H9 (cell line): ENCODE data around the gene CCDC27. TPM values are rescaled to one million over a fixed set of nuclear protein-coding genes. Genes with fewer than 3 reads are reported as not detected.

Experiments
- DNase-seq: peaks from one replicate; pipeline ENCODE4 v3.0.0-alpha.2; 2017
- H2AFZ ChIP-seq: one replicate; pipeline ENCODE4 v1.6.1; 2013; ENCODE audit warnings: mild to moderate bottlenecking, low read length, control low read depth, moderate library complexity
- H2AK5ac ChIP-seq: 2 replicates; pipeline ENCODE4 v1.6.1; 2013; ENCODE audit warnings: low read length, control low read depth, mixed read lengths; ENCODE audit not compliant: insufficient read length
- H2BK120ac ChIP-seq: one replicate; pipeline ENCODE4 v1.6.1; 2013; ENCODE audit warnings: low read depth, mild to moderate bottlenecking, low read length, control low read depth, inconsistent platforms; ENCODE audit not compliant: poor library complexity, severe bottlenecking
- H2BK12ac ChIP-seq: 2 replicates; pipeline ENCODE4 v1.6.1; 2013; ENCODE audit warnings: low read length, control low read depth, mixed read lengths, low read depth; ENCODE audit not compliant: insufficient read length
- H2BK15ac ChIP-seq: 2 replicates; pipeline ENCODE4 v1.6.1; 2013; ENCODE audit warnings: low read depth, low read length, control low read depth
- H2BK20ac ChIP-seq: one replicate; pipeline ENCODE4 v1.6.1; 2013; ENCODE audit warnings: low read depth, mild to moderate bottlenecking, low read length, control low read depth, inconsistent platforms; ENCODE audit not compliant: poor library complexity, severe bottlenecking
- H2BK5ac ChIP-seq: 2 replicates; pipeline ENCODE4 v1.6.1; 2013; ENCODE audit warnings: low read length, control low read depth, mixed read lengths; ENCODE audit not compliant: insufficient read length
- H3K14ac ChIP-seq: 2 replicates; pipeline ENCODE4 v1.6.1; 2013; ENCODE audit warnings: low read length, control low read depth; ENCODE audit not compliant: insufficient read depth
- H3K18ac ChIP-seq: 2 replicates; pipeline ENCODE4 v1.6.1; 2013; ENCODE audit warnings: low read depth, mild to moderate bottlenecking, mixed read lengths, low read length, control low read depth; ENCODE audit not compliant: insufficient read length
- H3K23ac ChIP-seq: 2 replicates; pipeline ENCODE4 v1.6.1; 2013; ENCODE audit warnings: low read length, control low read depth, mixed read lengths, low read depth; ENCODE audit not compliant: insufficient read length
- H3K23me2 ChIP-seq: 2 replicates; pipeline ENCODE4 v1.6.1; 2013; ENCODE audit warnings: low read depth, mild to moderate bottlenecking, mixed read lengths, low read length, control low read depth; ENCODE audit not compliant: insufficient read length, poor library complexity, severe bottlenecking
- H3K27ac ChIP-seq: 2 replicates; pipeline ENCODE4 v1.5.1; 2013; ENCODE audit warnings: low read length, control low read depth, mixed read lengths, low read depth; ENCODE audit not compliant: insufficient read length
- H3K27me3 ChIP-seq: 2 replicates; pipeline ENCODE4 v1.6.1; 2013; ENCODE audit warnings: low read length, control low read depth, inconsistent platforms; ENCODE audit not compliant: insufficient read depth
- H3K4ac ChIP-seq: 2 replicates; pipeline ENCODE4 v1.6.1; 2013; ENCODE audit warnings: low read depth, mild to moderate bottlenecking, control low read depth, inconsistent platforms, low read length, moderate library complexity
- H3K4me1 ChIP-seq: 2 replicates; pipeline ENCODE4 v1.6.1; 2013; ENCODE audit warnings: low read length, control low read depth, inconsistent platforms; ENCODE audit not compliant: insufficient read depth
- H3K4me2 ChIP-seq: 2 replicates; pipeline ENCODE4 v1.6.1; 2013; ENCODE audit warnings: low read length, control low read depth, mixed read lengths; ENCODE audit not compliant: insufficient read length, insufficient read depth
- H3K56ac ChIP-seq: 2 replicates; pipeline ENCODE4 v1.6.1; 2013; ENCODE audit warnings: low read depth, mild to moderate bottlenecking, mixed read lengths, low read length, control low read depth; ENCODE audit not compliant: insufficient read length
- H3K79me1 ChIP-seq: 2 replicates; pipeline ENCODE4 v1.6.1; 2013; ENCODE audit warnings: low read depth, mild to moderate bottlenecking, moderate library complexity, low read length, control low read depth, inconsistent platforms; ENCODE audit not compliant: insufficient read depth, poor library complexity, severe bottlenecking
- H3K79me2 ChIP-seq: 2 replicates; pipeline ENCODE4 v1.6.1; 2013; ENCODE audit warnings: low read length, control low read depth, inconsistent platforms; ENCODE audit not compliant: insufficient read depth
- H3K9ac ChIP-seq: 2 replicates; pipeline ENCODE4 v1.6.1; 2013; ENCODE audit warnings: low read length, control low read depth, mixed read lengths; ENCODE audit not compliant: insufficient read length; ENCODE audit errors: extremely low read depth
- H3K9me3 ChIP-seq: one replicate; pipeline ENCODE4 v1.6.1; 2013; ENCODE audit warnings: low read depth, low read length, inconsistent platforms; ENCODE audit not compliant: control insufficient read depth
- H3T11ph ChIP-seq: one replicate; pipeline ENCODE4 v1.6.1; 2013; ENCODE audit warnings: mild to moderate bottlenecking, low read length, control low read depth, inconsistent platforms
- H4K20me1 ChIP-seq: one replicate; pipeline ENCODE4 v1.6.1; 2013; ENCODE audit not compliant: control insufficient read depth, insufficient read length, insufficient read depth
- H4K5ac ChIP-seq: 2 replicates; pipeline ENCODE4 v1.6.1; 2013; ENCODE audit warnings: low read depth, mild to moderate bottlenecking, mixed read lengths, low read length, control low read depth; ENCODE audit not compliant: insufficient read length
- H4K8ac ChIP-seq: replicated peaks from 2 replicates; pipeline ENCODE4 v1.6.1; 2013; ENCODE audit warnings: low read length, control low read depth, mixed read lengths, low read depth; ENCODE audit not compliant: insufficient read length
- H4K91ac ChIP-seq: 2 replicates; pipeline ENCODE4 v1.6.1; 2013; ENCODE audit warnings: low read depth, mild to moderate bottlenecking, moderate library complexity, mixed read lengths, low read length, control low read depth; ENCODE audit not compliant: insufficient read length
- H3K27ac Mint-ChIP-seq, 3 experiments: 2 replicates in 2 of 3; 3 replicates in 1 of 3; pipeline ENCODE4 v1.8.0; 2020 to 2021; ENCODE audit warnings: mixed read lengths in 3 of 3, mild to moderate bottlenecking in 1 of 3, moderate library complexity in 1 of 3
- H3K27me3 Mint-ChIP-seq: 2 replicates; pipeline ENCODE4 v1.8.0; 2021; ENCODE audit warnings: low read depth, mild to moderate bottlenecking, moderate library complexity, mixed read lengths
- H3K36me3 Mint-ChIP-seq, 3 experiments: 2 replicates in 2 of 3; 3 replicates in 1 of 3; pipeline ENCODE4 v1.8.0; 2020 to 2021; ENCODE audit warnings: low read depth in 3 of 3, mixed read lengths in 3 of 3; ENCODE audit not compliant: insufficient read depth in 1 of 3
- H3K4me1 Mint-ChIP-seq, 2 experiments: 2 replicates each; pipeline ENCODE4 v1.8.0; 2020; ENCODE audit warnings: mixed read lengths in 2 of 2
- H3K4me3 Mint-ChIP-seq, 2 experiments: 2 replicates in 1 of 2; 3 replicates in 1 of 2; pipeline ENCODE4 v1.8.0; 2020 to 2021; ENCODE audit warnings: mild to moderate bottlenecking in 2 of 2, mixed read lengths in 2 of 2, moderate library complexity in 1 of 2
- H3K9me3 Mint-ChIP-seq, 2 experiments: 2 replicates in 1 of 2; 3 replicates in 1 of 2; pipeline ENCODE4 v1.8.0; 2020; ENCODE audit warnings: mild to moderate bottlenecking in 2 of 2, mixed read lengths in 2 of 2, moderate library complexity in 1 of 2
- CTCF ChIP-seq: fragments of 200-600 bp; sonication (generic); conservative IDR thresholded peaks from 3 replicates; pipeline ENCODE4 v1.8.0; 2021; ENCODE audit warnings: antibody characterized with exemption, mild to moderate bottlenecking
- WGBS: extraction: QIAGEN DNeasy Blood & Tissue Kit; methylation state at CpG from one replicate; pipeline ENCODE4 v1.1.7; 2013; ENCODE audit warnings: missing lambda C conversion rate, low lambda C conversion rate, mixed read lengths; ENCODE audit not compliant: insufficient read length; ENCODE audit errors: extremely low coverage; 5-methylcytosine and 5-hydroxymethylcytosine counted together
- total RNA-seq: library from RNA; stranded (reverse); gene quantifications from 2 replicates; pipeline ENCODE4 v1.2.1, GENCODE V29; 2021

The CCDC27 gene
- total RNA-seq, 1 experiment from 2014 or later, result not detected

- Histone ChIP-seq H3K23ac (no peak overlapping the region), H2BK5ac (no peak overlapping the region), H3K18ac (no peak overlapping the region), H4K20me1 (no peaks in the 10 kb centered on the region), H4K91ac (no peak overlapping the region), H3K56ac (no peak overlapping the region), H3K4ac (no peak overlapping the region), H2AFZ (no peak overlapping the region), H3K27ac (no peak overlapping the region), H3K4me1 (no peaks in the 10 kb centered on the region; the same call in 1 of the 2 replicates), H3K79me1 (no peaks in the 10 kb centered on the region), H3K9me3 (no peaks in the 10 kb centered on the region), H4K5ac (no peak overlapping the region), H2BK20ac (no peak overlapping the region), H3K27me3 (no peaks in the 10 kb centered on the region), H3K4me2 (peak overlapping the region; percentile 19), H2AK5ac (no peak overlapping the region), H3K14ac (no peak overlapping the region; the same call in 1 of the 2 replicates), H3T11ph (no peak overlapping the region), H2BK15ac (no peak overlapping the region), H3K23me2 (no peaks in the 10 kb centered on the region), H2BK12ac (no peak overlapping the region), H2BK120ac (no peak overlapping the region), H4K8ac (no peak overlapping the region), H3K9ac (no peak overlapping the region), H3K79me2 (no peaks in the 10 kb centered on the region)
- no CpG with 5 or more reads among the region's 40 CpGs for WGBS
- peak; percentile 83 for DNase-seq
- Mint-ChIP-seq H3K27ac (no peak overlapping the region), H3K36me3 (no peaks in the 10 kb centered on the region), H3K9me3 (no peaks in the 10 kb centered on the region), H3K4me3 (peak overlapping the region in 1 of 2 experiments; percentile 34; a peak in 1 of 5 replicates), H3K4me1 (peaks cover 2 to 16% of the 10 kb centered on the region in 2 experiments; a peak in 3 of 4 replicates), H3K27me3 (peaks cover 20% of the 10 kb centered on the region)
- TF ChIP-seq CTCF, result no peak
These were observed 34.3 kb upstream of the CCDC27 start for GRCh38 chr1:3717715-3718601.
